ENCODE results near the gene P2RX3.
"Not testable (repeated sequence)": the region's sequence is repeated elsewhere in the genome, so short reads cannot be mapped to it uniquely, and the experiment has no call there.

The P2RX3 gene

DNA sequence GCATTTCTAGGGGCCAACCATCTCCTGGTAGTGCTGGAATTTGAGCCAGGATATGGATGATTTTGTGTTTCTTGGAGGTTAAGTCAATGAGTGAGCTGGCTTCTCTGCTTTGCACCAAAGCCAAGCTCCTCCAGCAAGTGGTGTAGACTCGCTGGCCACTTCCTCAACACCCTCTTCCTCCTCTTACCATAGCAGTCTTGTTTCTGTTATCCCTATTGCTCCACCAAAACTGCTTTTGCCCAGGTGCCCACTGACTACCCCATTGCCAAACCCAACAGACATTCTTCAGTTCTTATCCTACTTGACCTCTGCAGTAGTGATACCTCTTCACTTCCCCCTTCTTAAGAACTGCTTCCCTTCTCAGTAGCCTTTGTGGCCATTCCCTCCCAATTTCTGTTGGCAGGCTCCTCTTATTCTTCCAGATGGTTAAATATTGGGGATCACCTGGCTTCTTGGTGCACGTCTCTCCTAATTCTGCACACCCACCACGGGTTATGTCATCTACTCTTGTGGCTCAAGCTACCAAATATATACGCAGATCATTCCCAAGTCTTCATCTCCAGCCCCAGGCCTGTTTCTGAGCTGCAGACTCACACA lies 59.3 kb downstream of the P2RX3 start:
- DNase-seq (ENCODE audit: low read depth in 2 of 2): no peak

DNA sequence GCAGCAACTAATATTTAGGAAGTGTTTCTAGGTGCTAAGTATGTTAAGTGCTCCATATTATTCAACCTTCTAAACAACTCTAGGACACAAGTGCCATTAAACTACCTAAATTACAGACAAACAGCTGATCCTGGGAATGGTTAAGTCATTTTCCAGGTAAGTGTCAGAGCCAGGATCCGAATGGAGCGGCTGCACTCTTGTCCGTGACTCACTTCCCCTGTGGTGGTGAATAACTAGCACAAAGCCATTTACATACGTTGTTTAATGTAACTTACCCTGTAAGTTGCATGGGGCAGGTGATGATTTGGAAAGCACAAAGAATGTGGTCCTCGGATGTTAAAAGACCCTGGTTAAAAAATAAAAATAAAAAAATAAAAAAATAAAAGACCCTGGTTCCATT lies 61.1 kb downstream of the P2RX3 start:
- DNase-seq (ENCODE audit: low read depth in 2 of 2): no peak

- DNase-seq (ENCODE audit: low read depth in 2 of 2): no peak
These were observed 61.9 kb downstream of the P2RX3 start for GRCh38 chr11:57399972-57400578.

- no peak for DNase-seq (ENCODE audit: low read depth in 2 of 2)
These were observed 64.2 kb downstream of the P2RX3 start for GRCh38 chr11:57402188-57403002.

DNA sequence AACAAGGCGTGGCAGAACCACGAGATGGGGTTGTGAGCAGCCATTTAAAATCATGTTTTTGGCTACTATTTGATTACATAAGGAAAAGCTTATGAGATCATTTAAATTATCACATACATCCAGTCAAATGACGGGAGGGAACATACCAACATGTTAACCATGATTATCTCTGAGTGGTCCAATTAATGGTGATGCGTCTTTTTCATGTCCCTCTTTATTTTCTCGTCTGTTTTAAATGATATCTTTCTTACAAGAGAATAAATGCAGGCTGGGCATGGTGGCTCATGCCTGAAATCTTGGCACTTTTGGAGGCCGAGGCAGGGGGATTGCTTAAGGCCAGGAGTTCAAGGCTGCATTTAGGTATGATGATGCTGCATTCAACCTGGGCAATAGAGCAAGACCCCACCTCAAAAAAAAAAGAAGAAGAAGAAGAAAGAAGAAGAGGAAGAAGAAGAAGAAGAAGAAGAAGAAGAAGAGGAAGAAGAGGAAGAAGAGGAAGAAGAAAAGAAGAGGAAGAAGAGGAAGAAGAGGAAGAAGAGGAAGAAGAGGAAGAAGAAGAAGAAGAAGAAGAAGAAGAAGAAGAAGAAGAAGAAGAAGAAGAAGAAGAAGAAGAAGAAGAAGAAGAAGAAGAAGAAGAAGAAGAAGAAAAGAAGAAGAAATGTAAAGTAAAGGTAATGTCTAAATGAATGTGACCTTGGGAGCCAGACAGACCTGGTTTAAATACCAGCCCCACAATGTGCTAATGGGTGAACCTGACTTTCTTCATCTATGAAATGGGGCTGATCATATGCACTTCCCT lies 65.0 kb downstream of the P2RX3 start:
- not testable (repeated sequence) for DNase-seq (ENCODE audit: low read depth in 2 of 2)

DNA sequence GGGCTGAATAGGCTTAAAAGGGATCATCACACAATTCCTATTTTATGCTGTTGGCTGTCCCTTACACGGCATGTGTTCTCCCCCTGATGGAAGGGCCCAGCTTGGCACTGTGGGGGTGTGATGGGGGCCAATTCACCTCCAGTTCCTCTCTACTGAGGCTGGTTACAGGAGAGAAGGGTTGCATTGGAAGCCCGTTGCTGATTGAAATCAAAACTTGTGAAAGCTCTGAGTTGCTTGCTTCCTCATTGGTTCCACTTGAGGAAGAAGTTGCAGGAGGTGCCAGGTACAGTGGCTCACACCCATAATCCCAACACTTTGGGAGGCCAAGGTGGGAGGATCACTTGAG lies 65.6 kb downstream of the P2RX3 start:
- no peak for DNase-seq (ENCODE audit: low read depth in 2 of 2)

DNA sequence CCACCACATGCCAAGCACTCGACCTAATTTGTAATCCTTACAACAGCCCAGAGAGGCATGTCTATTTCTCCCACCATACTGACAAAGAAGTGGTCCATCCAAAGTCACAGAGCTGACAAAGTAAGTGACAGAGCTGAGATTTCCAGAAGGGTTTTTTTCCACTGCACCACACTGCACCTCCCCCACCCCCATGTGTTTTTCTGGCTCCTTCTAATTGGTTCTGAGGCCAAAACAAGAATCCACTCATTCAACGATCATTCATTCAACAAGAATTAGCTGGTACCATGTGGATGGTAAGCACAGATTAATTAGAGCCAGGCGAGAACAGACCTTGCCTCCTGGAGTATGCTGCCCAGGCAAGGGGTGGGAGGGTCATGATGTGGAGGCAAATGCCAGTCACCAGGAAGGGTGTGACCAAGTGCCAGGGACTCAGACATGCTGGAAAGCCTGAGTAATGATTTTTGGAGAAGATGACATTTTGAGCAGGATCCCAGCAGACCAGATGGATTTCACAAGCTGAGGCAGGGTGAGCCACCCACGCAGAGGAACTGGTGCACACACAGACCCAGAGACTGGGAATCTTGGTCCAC lies 67.2 kb downstream of the P2RX3 start:
- DNase-seq (ENCODE audit: low read depth in 2 of 2): no peak

DNA sequence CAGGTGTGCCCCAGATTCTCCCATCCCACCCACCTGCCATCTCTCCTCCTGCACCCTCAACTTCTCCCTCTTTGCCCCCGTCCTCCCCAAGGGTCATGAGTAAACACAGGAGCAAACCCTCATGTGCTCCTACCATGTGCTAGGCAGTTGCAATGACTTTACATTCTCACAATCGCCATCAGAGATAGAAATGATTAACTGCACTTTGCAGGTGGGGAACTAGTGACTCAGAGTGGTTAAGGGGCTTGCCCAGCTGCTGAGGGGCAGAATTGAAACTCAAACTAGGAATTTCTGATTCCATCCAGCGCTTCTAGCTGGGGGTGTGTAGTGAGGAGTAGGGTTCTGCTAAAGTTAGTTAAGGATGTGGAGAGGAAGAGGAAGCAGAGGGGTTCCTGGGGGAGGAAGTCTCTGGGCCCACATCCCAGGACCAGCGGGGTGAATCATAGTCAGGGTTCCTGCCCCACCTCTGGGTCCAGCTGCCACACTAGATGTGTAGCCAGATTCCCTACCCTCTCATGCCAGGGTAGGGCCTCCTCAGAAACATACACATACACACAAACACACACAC lies 68.3 kb downstream of the P2RX3 start:
- DNase-seq (ENCODE audit: low read depth in 2 of 2): no peak

DNA sequence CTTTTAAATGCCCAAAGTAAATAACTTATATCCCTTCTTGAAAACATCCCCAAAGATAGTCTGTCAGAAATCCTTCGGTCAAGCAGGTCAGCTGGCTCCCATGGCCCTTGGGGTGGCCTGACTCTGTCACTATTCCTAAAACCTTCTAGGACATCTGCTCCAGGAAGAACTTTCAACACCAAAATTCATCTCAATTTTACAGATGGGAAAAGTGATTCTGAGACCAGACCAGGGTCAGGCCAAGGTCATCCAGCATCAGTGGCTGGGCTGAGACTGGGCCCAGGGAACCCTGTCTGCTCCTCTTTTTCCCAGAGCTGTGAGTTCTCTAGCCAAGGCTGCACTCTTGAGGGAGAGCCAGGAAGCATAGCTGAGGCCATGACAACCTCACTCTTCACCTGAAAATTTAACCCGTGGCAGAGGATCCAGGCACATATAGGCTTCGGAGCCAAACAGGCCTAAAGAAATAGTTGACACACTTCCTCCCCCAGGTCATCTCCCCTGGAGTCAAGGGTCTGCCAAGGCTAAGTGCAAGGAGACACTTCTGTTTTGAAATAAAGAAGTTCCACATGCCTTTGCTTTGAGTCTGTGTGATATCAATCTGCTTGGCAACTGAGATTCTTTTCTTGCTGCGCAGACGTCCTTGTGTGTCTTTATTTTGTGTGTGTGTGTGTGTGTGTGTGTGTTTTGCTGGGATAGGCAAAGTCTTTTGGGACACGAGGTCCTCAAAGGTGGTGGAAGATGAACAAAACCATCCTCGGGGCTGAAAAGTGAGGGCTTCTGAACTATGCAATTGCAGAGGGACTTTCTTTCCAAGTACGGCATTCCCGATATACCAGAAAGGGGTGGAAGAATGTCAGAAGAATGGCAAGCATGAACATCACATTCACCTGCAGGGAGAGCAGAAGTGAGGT lies 69.1 kb downstream of the P2RX3 start:
- DNase-seq (ENCODE audit: low read depth in 2 of 2): no peak

DNA sequence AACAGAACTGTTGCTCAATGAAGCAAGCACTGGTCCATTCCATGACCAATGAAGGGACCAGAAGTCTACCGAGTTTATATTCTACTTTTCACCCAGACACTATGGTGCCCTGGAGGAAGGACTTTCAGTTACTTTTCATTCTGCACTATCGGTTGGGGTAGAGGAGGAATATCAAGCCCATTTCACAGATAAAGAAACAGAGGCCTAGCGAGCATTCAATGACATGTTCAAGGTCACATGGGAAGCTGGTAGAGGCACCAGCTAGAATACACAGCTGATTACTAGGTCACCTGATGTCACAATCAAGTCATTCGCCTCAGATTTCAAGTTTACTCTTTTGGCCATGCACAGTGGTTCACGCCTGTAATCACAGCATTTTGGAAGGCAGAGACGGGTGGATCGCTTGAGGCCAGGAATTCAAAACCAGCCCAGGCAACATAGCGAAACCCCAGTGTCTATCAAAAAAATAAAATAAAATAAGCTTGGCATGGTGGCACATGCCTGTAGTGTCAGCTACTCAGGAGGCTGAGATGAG lies 69.9 kb downstream of the P2RX3 start:
- DNase-seq (ENCODE audit: low read depth in 2 of 2): no peak

GRCh38 chr11:57408771-57409170 lies 70.6 kb downstream of the P2RX3 start:
- no peak for DNase-seq (ENCODE audit: low read depth in 2 of 2)

GRCh38 chr11:57409321-57410100 lies 71.4 kb downstream of the P2RX3 start:
- no peak for DNase-seq (ENCODE audit: low read depth in 2 of 2)

DNA sequence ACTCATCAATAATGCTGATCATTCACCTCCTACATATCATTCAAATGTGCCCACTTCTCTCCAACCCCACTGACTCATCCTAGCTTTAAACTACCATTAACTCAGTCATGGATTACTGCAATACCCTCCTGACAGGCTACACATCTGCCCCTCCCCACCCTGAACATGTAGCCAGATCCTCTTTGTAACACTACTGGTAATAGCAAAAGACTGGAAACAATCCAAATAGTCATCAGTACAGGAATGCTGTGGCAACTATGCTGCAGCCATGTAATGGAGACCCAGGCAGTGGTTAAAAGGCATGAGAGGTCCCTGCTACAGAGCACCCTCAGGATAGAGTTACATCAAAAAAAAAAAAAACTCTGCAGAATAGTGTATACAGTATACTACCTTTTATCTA lies 72.1 kb downstream of the P2RX3 start:
- no peak for DNase-seq (ENCODE audit: low read depth in 2 of 2)

GRCh38 chr11:57413681-57414080 lies 75.5 kb downstream of the P2RX3 start:
- no peak for DNase-seq (ENCODE audit: low read depth in 2 of 2)

DNA sequence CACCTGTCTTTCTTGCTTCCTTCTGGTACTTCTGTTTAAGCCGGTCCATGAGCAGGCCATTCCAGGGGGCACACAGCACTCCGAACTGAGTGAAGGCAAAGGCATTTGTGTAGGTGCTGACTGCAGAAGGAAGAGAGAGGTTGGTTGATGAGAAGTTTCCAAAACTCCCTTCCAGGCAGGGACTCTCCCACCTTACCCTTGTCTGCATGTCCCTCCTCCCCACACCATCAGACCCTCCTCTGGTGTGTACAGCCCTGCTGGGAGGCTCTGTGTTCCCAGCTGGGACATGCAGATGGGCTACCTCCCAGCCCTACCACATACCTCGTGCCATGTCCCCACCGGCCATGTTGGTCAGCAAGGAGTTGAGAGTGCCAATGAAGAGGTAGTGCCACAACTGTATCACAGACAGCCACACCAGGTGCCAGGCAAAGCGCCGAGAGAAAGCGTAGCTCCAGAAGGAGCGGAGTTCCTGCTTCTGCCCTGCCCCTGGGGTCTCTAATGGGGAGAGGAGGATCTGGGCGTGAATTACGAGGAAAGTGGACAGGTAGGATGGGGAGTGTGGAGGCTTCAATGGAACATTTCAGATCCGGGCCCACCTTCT lies 76.6 kb downstream of the P2RX3 start:
- DNase-seq (ENCODE audit: low read depth in 2 of 2): no peak

GRCh38 chr11:57416436-57416835 lies 78.3 kb downstream of the P2RX3 start:
- DNase-seq (ENCODE audit: low read depth in 2 of 2): no peak

- no peak for DNase-seq (ENCODE audit: low read depth in 2 of 2)
These were observed 78.9 kb downstream of the P2RX3 start for GRCh38 chr11:57417056-57417455.

DNA sequence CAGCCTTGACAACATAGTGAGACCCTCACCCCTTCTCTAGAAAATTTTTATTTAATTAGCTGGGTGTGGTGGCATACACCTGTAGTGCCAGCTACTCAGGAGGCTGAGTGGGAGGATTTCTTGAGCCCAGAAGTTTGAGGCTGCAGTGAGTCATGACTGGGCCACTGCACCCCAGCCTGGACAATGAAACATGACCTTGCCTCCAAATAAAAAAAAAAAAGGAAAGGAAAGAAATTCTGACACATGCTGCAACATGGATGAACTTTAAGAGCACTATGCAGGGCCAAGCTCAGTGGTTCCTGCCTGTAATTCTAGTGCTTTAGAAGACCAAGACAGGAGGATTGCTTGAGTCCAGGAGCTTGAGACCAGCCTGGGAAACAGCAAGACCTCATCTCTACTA lies 80.0 kb downstream of the P2RX3 start:
- DNase-seq (ENCODE audit: low read depth in 2 of 2): no peak

DNA sequence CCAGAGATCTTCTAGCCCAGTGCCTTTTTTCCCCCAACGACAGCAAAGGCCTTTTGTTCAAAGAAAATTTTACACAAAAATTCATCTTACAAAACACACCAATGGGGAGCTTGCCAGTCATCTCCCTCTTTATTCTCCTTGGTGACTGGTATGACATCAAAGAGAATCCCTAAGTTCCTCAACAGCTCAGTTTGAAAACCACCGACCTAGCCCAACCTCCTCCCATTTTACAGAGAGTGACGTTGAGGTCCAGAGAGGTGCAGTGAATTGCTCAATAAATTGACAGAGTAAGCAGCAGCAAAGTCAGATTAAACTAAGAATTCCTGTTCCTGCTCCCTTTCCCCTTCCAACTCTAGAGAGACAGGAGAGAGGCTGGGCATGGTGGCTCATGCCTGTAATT lies 81.0 kb downstream of the P2RX3 start:
- DNase-seq (ENCODE audit: low read depth in 2 of 2): no peak

Data from stimulated activated CD4-positive, alpha-beta T cell treated with anti-CD3 and anti-CD28 coated beads, Interleukin-1b, Interleukin-23, amount 100 ng/mL, for 1 hour (primary cell).